GM12872 (cell line): Measurements from ENCODE around the gene CD200.

Experiments used
- CTCF ChIP-seq: IDR thresholded peaks from 3 replicates; pipeline ENCODE4 v1.5.1; 2011; ENCODE audit warnings: low read depth, mild to moderate bottlenecking, low read length, moderate library complexity; ENCODE audit not compliant: insufficient read depth

Gene CD200

DNA sequence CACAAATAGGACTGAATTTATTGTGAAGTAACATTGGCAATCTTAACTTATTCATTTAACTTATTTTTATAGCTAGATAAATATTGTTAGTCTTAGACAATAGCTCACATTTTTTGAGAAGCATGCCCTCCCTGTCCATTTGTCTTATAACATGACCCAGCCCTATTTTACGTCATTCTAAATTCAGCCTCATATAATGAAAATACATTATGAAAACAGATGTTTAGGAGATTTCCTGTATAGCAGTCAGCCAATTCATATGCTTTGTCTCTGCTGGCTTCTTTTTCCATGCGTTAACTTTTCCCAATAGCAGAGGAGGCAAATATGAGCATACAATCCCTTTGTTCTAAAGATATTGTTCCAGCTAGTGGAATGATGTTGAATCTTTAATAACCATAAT lies 29.3 kb downstream of the CD200 start:
- no peak for TF ChIP-seq CTCF

GRCh38 chr3:112364291-112364690 lies 31.3 kb downstream of the CD200 start:
- no peak for TF ChIP-seq CTCF

DNA sequence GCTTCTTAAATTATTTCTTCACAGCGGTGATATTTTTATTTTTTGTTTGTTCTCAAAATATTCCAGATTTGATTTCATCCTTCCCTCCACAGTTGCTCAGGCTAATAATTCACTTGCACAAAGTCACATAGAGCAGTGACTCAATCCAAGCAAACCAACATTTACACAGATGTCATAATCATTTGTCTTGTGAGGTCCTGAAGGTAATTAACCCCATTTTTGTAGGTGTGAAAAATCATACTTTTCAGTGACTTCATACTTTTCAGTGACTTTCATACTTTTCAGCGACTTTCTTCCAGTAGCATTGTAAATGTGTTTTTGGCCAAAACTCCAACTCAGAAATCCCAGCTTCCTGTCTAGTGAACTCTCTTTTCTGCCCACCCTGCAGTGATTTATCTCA lies 32.1 kb downstream of the CD200 start:
- TF ChIP-seq CTCF, result no peak

- no peak for TF ChIP-seq CTCF
Measured at GRCh38 chr3:112365636-112366035, 32.7 kb downstream of the CD200 start.

DNA sequence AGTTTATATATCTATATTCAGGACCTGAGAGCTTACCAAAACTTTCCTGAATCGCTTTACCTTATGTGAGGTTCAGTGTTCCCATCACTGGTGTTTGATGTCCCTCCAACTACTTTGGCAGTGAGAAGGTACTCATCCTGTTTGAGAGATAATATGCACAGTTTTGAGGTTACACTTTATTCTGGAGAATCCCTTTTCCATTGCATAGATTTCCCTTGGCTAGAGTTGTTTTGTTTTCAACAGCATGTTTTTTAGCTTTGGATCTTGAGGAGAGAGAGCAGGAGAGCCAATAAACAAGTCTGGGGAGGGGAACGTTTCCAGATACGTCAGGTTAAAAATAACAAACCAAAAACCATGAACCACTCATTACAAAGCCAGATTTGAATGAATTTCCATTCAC lies 33.6 kb downstream of the CD200 start:
- no peak for TF ChIP-seq CTCF

- no peak for TF ChIP-seq CTCF
Measured at GRCh38 chr3:112371569-112371968, 38.6 kb downstream of the CD200 start.

- no peak for TF ChIP-seq CTCF
Measured at GRCh38 chr3:112372396-112372795, 39.4 kb downstream of the CD200 start.

- TF ChIP-seq CTCF, result no peak
Measured at GRCh38 chr3:112373476-112373875, 40.5 kb downstream of the CD200 start.
